Sigmoid colon (tissue), 7 donors: Measurements from ENCODE around the gene DNAAF5. TPM values are rescaled to one million over a fixed set of nuclear protein-coding genes. Genes with fewer than 3 reads are reported as not detected.

Experiments
- DNase-seq: peaks from one replicate; pipeline ENCODE4 v3.0.0-alpha.2; 2019
- H3K27ac ChIP-seq, 4 donors: fragments of 200-600 bp; sonication (generic); one replicate each; pipeline ENCODE4 v1.5.1; 2016 to 2019; ENCODE audit warnings: mild to moderate bottlenecking in 1 of 4
- H3K27me3 ChIP-seq, 3 donors: fragments of 200-600 bp; sonication (generic); one replicate each; pipeline ENCODE4 v1.5.1; 2019; ENCODE audit warnings: mild to moderate bottlenecking in 1 of 3
- H3K36me3 ChIP-seq, 4 donors: fragments of 200-600 bp; sonication (generic); one replicate each; pipeline ENCODE4 v1.5.1; 2016 to 2019
- H3K4me1 ChIP-seq, 4 donors: fragments of 200-600 bp; sonication (generic); one replicate each; pipeline ENCODE4 v1.5.1; 2017 to 2019
- H3K4me3 ChIP-seq, 4 donors: fragments of 200-600 bp; sonication (generic); one replicate each; pipeline ENCODE4 v1.5.1; 2017 to 2019; ENCODE audit warnings: mild to moderate bottlenecking in 2 of 4, moderate library complexity in 1 of 4
- H3K9me3 ChIP-seq, 4 donors: fragments of 200-600 bp in 3 of 4; sonication (generic) in 3 of 4; one replicate each; pipeline versions ENCODE4 v1.5.1 to v1.6.1; 2013 to 2019
- CTCF ChIP-seq, 4 experiments: fragments of 450-650 bp in 3 of 4; fragments of 200-600 bp in 1 of 4; IDR thresholded peaks; one replicate each; pipeline ENCODE4 v1.5.1; 2016 to 2019; ENCODE audit warnings: antibody characterized with exemption in 4 of 4, mild to moderate bottlenecking in 3 of 4, moderate library complexity in 2 of 4
- EP300 ChIP-seq, 4 donors: sonication (generic); formaldehyde crosslinking; IDR thresholded peaks; one replicate each; pipeline ENCODE4 v1.6.1; 2017; ENCODE audit warnings: antibody characterized with exemption in 4 of 4
- POLR2A ChIP-seq, 2 donors: fragments of 450-650 bp; IDR thresholded peaks; one replicate each; pipeline ENCODE4 v1.6.1; 2016; ENCODE audit warnings: antibody characterized with exemption in 2 of 2, mild to moderate bottlenecking in 2 of 2, moderate library complexity in 2 of 2
- POLR2AphosphoS5 ChIP-seq, 4 donors: sonication (generic); formaldehyde crosslinking; IDR thresholded peaks; one replicate each; pipeline ENCODE4 v1.6.1; 2017; ENCODE audit warnings: antibody characterized with exemption in 4 of 4
- WGBS, 2 donors: extraction: QIAGEN DNeasy Blood & Tissue Kit; methylation state at CpG; one replicate each; pipeline ENCODE4 v1.1.7; 2013; 5-methylcytosine and 5-hydroxymethylcytosine counted together
- intact Hi-C: fragments of 100-400 bp; cut with DNase I; formaldehyde crosslinking; loops from one replicate; pipeline ENCODE4 v1.15.1; 2023
- polyA plus RNA-seq, 3 donors: library from polyadenylated mRNA; stranded (reverse); fragments of 200-250 nt; gene quantifications; one replicate each; pipeline ENCODE4 v1.2.3, GENCODE V29; 2013
- total RNA-seq, 4 donors: library from RNA; depleted of rRNA; stranded (reverse); fragments of >200 nt; gene quantifications; one replicate each; pipeline ENCODE4 v1.1.0, GENCODE V29; 2016
- donor health status: healthy with polysubstance abuse.
- donor health status: Bipolar disorder and iron deficiency.
- donor health status: healthy.

The DNAAF5 gene
- total and polyA plus RNA-seq, 7 donors, result 7.8 to 25.4 (median 14.5) TPM

- H3K27ac ChIP-seq, result no peak overlapping the region
- H3K4me3 ChIP-seq, result no peak overlapping the region
- H3K27me3 ChIP-seq, result no peaks in the 10 kb centered on the region
- 97 to 98% methylated on average over 11 of the region's 11 CpGs for WGBS, 2 donors
- peak; percentile 52 for DNase-seq
- no peaks in the 10 kb centered on the region for H3K4me1 ChIP-seq
- TF ChIP-seq CTCF (IDR thresholded peaks at IDR 0.05) (no peak), EP300 (IDR thresholded peaks at IDR 0.05) (no peak), POLR2AphosphoS5 (IDR thresholded peaks at IDR 0.05) (no peak), POLR2A (IDR thresholded peaks at IDR 0.05) (no peak)
- intact Hi-C loops, result no loop called here
- peaks cover 0 to 9% (median 3%) of the 10 kb centered on the region in 4 donors for H3K9me3 ChIP-seq
- peaks cover 0 to 10% (median 0%) of the 10 kb centered on the region in 4 donors for H3K36me3 ChIP-seq
These were observed 43.7 kb upstream of the DNAAF5 start for GRCh38 chr7:682810-683209.

GRCh38 chr7:683526-684205 is 42.8 kb upstream of the DNAAF5 start:
- intact Hi-C loops, result no loop called here
- no peak overlapping the region for H3K4me3 ChIP-seq
- H3K27me3 ChIP-seq, result no peaks in the 10 kb centered on the region
- WGBS, 2 donors, result 97 to 98% methylated on average over 19 of the region's 19 CpGs
- H3K36me3 ChIP-seq, result peaks cover 0 to 10% (median 0%) of the 10 kb centered on the region in 4 donors
- peaks cover 0 to 10% (median 5%) of the 10 kb centered on the region in 4 donors for H3K9me3 ChIP-seq
- H3K4me1 ChIP-seq, result no peaks in the 10 kb centered on the region
- peak; percentile 54 for DNase-seq
- no peak overlapping the region for H3K27ac ChIP-seq
- no peak for TF ChIP-seq CTCF (IDR thresholded peaks at IDR 0.05)
- TF ChIP-seq POLR2AphosphoS5 (IDR thresholded peaks at IDR 0.05), result no peak
- no peak for TF ChIP-seq POLR2A (IDR thresholded peaks at IDR 0.05)
- no peak for TF ChIP-seq EP300 (IDR thresholded peaks at IDR 0.05)

- H3K4me1 ChIP-seq, result no peaks in the 10 kb centered on the region
- peak; percentile 25 for DNase-seq
- TF ChIP-seq EP300 (IDR thresholded peaks at IDR 0.05) (no peak), POLR2A (IDR thresholded peaks at IDR 0.05) (no peak), POLR2AphosphoS5 (IDR thresholded peaks at IDR 0.05) (no peak)
- H3K9me3 ChIP-seq, result peaks cover 0 to 14% (median 8%) of the 10 kb centered on the region in 4 donors
- no peak overlapping the region for H3K27ac ChIP-seq
- peaks cover 0 to 10% (median 0%) of the 10 kb centered on the region in 4 donors for H3K36me3 ChIP-seq
- H3K4me3 ChIP-seq, result no peak overlapping the region
- WGBS, 2 donors, result 95 to 96% methylated on average over 9 of the region's 9 CpGs
- no peaks in the 10 kb centered on the region for H3K27me3 ChIP-seq
- intact Hi-C loops, result no loop called here
These were observed 42.1 kb upstream of the DNAAF5 start for GRCh38 chr7:684416-684815.

- 95% methylated on average over 1 of the region's 1 CpG for WGBS, 2 donors
- peaks cover 0 to 14% (median 8%) of the 10 kb centered on the region in 4 donors for H3K9me3 ChIP-seq
- intact Hi-C loops, result no loop called here
These were observed 41.0 kb upstream of the DNAAF5 start for GRCh38 chr7:685540-685939.

More at GRCh38 chr7:685540-685939, 41.0 kb upstream of the DNAAF5 start:
- Histone ChIP-seq H3K4me1 (no peaks in the 10 kb centered on the region), H3K27ac (no peak overlapping the region), H3K4me3 (no peak overlapping the region), H3K36me3 (peaks cover 0 to 2% (median 0%) of the 10 kb centered on the region in 4 donors), H3K27me3 (no peaks in the 10 kb centered on the region)
- no peak for DNase-seq
- TF ChIP-seq EP300 (IDR thresholded peaks at IDR 0.05) (no peak), POLR2AphosphoS5 (IDR thresholded peaks at IDR 0.05) (no peak), CTCF (IDR thresholded peaks at IDR 0.05) (no peak), POLR2A (IDR thresholded peaks at IDR 0.05) (no peak)
